SK-N-SH (cell line): Measurements from ENCODE around the gene VMP1. TPM values are rescaled to one million over a fixed set of nuclear protein-coding genes. Genes with fewer than 3 reads are reported as not detected.

Experiments used
- CTCF ChIA-PET: fragments of 300-600, 350-600 bp; formaldehyde crosslinking; extraction: SDS; loops from one replicate; lab custom pipeline; 2021; lab: Yijun Ruan, JAX
- POLR2A ChIA-PET: fragments of 350-600 bp; sonication (Branson Sonifier 250); formaldehyde crosslinking; extraction: SDS; loops from one replicate; lab custom pipeline; 2020; ENCODE audit warnings: antibody characterized with exemption, inconsistent platforms; lab: Yijun Ruan, JAX
- DNase-seq: peaks from one replicate; pipeline ENCODE4 v3.0.0; 2012
- H2AFZ ChIP-seq: fragments of 200-600 bp; sonication (generic); 2 replicates; pipeline ENCODE4 v1.8.1; 2016; ENCODE audit warnings: antibody characterized with exemption, mild to moderate bottlenecking, low read depth
- H3F3A ChIP-seq: fragments of 200-600 bp; sonication (generic); replicated peaks from 2 replicates; pipeline ENCODE3; 2016; ENCODE audit warnings: antibody characterized with exemption, mild to moderate bottlenecking; ENCODE audit not compliant: insufficient read depth
- H3K27ac ChIP-seq, 2 experiments: fragments of 200-500 bp in 1 of 2; fragments of 200-600 bp in 1 of 2; sonication (Bioruptor generic) in 1 of 2; sonication (generic), shearing (Covaris generic) in 1 of 2; 2 replicates each; pipeline versions ENCODE4 v1.5.1 to v1.6.1; 2014 to 2016; ENCODE audit warnings: low read depth in 2 of 2, inconsistent platforms in 1 of 2, low read length in 1 of 2, mild to moderate bottlenecking in 1 of 2, mixed read lengths in 1 of 2
- H3K27me3 ChIP-seq: fragments of 200-600 bp; sonication (generic), shearing (Covaris generic); 2 replicates; pipeline ENCODE4 v1.6.1; 2016; ENCODE audit warnings: mixed run types; ENCODE audit not compliant: insufficient read depth
- H3K36me3 ChIP-seq, 2 experiments: fragments of 200-500 bp in 1 of 2; fragments of 200-600 bp in 1 of 2; sonication (Bioruptor generic) in 1 of 2; sonication (generic) in 1 of 2; replicated peaks in 1 of 2; 2 replicates each; pipeline versions ENCODE3 to v1.5.1; 2014 to 2016; ENCODE audit warnings: low read length in 1 of 2, mild to moderate bottlenecking in 1 of 2; ENCODE audit not compliant: insufficient read depth in 2 of 2, control insufficient read depth in 1 of 2
- H3K4me1 ChIP-seq, 2 experiments: fragments of 200-500 bp in 1 of 2; fragments of 200-600 bp in 1 of 2; sonication (Bioruptor generic) in 1 of 2; sonication (generic), shearing (Covaris generic) in 1 of 2; 2 replicates each; pipeline versions ENCODE4 v1.5.1 to v1.6.1; 2014 to 2016; ENCODE audit warnings: low read depth in 1 of 2, low read length in 1 of 2, mixed run types in 1 of 2; ENCODE audit not compliant: insufficient read depth in 2 of 2, control insufficient read depth in 1 of 2
- H3K4me2 ChIP-seq: fragments of 200-600 bp; sonication (generic), shearing (Covaris generic); 2 replicates; pipeline ENCODE4 v1.6.1; 2017; ENCODE audit warnings: mixed run types
- H3K4me3 ChIP-seq, 2 experiments: fragments of 200-500 bp in 1 of 2; fragments of 200-600 bp in 1 of 2; sonication (Bioruptor generic) in 1 of 2; sonication (generic), shearing (Covaris generic) in 1 of 2; 2 replicates each; pipeline versions ENCODE4 v1.5.1 to v1.8.1; 2014 to 2016; ENCODE audit warnings: low read depth in 2 of 2, inconsistent platforms in 1 of 2, low read length in 1 of 2, mild to moderate bottlenecking in 1 of 2, mixed read lengths in 1 of 2, moderate library complexity in 1 of 2
- H3K79me2 ChIP-seq: fragments of 200-600 bp; sonication (generic); 2 replicates; pipeline ENCODE4 v1.8.1; 2017; ENCODE audit warnings: mild to moderate bottlenecking; ENCODE audit not compliant: insufficient read depth
- H3K9ac ChIP-seq: fragments of 200-600 bp; sonication (generic); 2 replicates; pipeline ENCODE4 v1.6.1; 2017; ENCODE audit warnings: mixed run types
- H3K9me2 ChIP-seq: fragments of 200-600 bp; sonication (generic); 2 replicates; pipeline ENCODE4 v1.6.1; 2017; ENCODE audit warnings: mixed run types
- H3K9me3 ChIP-seq: fragments of 200-600 bp; sonication (generic); 2 replicates; pipeline ENCODE4 v1.6.1; 2017; ENCODE audit warnings: mixed run types, mild to moderate bottlenecking, moderate library complexity
- H4K20me1 ChIP-seq: fragments of 200-600 bp; sonication (generic); 2 replicates; pipeline ENCODE4 v1.6.1; 2017; ENCODE audit warnings: mild to moderate bottlenecking, mixed run types; ENCODE audit not compliant: insufficient read depth
- CHD2 ChIP-seq: fragments of 150-350 bp; IDR thresholded peaks from 2 replicates; pipeline ENCODE4 v1.6.1; 2018; ENCODE audit warnings: low read length; ENCODE audit not compliant: partially characterized antibody
- ELF1 ChIP-seq: IDR thresholded peaks from 2 replicates; pipeline ENCODE4 v1.4.0; 2012
- EP300 ChIP-seq, 2 experiments: IDR thresholded peaks; 2 replicates each; pipeline versions ENCODE4 v1.4.0 to v1.6.1; 2012; ENCODE audit warnings: borderline replicate concordance in 1 of 2, low read depth in 1 of 2, low read length in 1 of 2
- FOSL2 ChIP-seq: IDR thresholded peaks from 2 replicates; pipeline ENCODE4 v1.4.0; 2012; ENCODE audit warnings: low read depth, mild to moderate bottlenecking, moderate library complexity, borderline replicate concordance
- FOXJ3 ChIP-seq: sonication (generic); formaldehyde crosslinking; IDR thresholded peaks from 2 replicates; pipeline ENCODE4 v1.5.1; 2020; ENCODE audit warnings: mild to moderate bottlenecking, missing genetic modification reagents
- FOXM1 ChIP-seq: IDR thresholded peaks from 2 replicates; pipeline ENCODE4 v1.4.0; 2012; ENCODE audit warnings: low read depth, mild to moderate bottlenecking
- GABPA ChIP-seq: IDR thresholded peaks from 2 replicates; pipeline ENCODE4 v1.4.0; 2012; ENCODE audit warnings: low read depth, mild to moderate bottlenecking
- JUND ChIP-seq: IDR thresholded peaks from 2 replicates; pipeline ENCODE4 v1.4.0; 2012
- MEF2A ChIP-seq: IDR thresholded peaks from 2 replicates; pipeline ENCODE4 v1.4.0; 2012; ENCODE audit warnings: low read depth, borderline replicate concordance
- NFIC ChIP-seq: IDR thresholded peaks from 2 replicates; pipeline ENCODE4 v1.4.0; 2012; ENCODE audit warnings: borderline replicate concordance
- NRF1 ChIP-seq: IDR thresholded peaks from 2 replicates; pipeline ENCODE4 v1.6.1; 2012; ENCODE audit warnings: low read depth, mild to moderate bottlenecking, low read length
- POLR2AphosphoS5 ChIP-seq: IDR thresholded peaks from 2 replicates; pipeline ENCODE4 v1.6.1; 2012; ENCODE audit warnings: low read depth, low read length
- RFX5 ChIP-seq: IDR thresholded peaks from 2 replicates; pipeline ENCODE4 v1.6.1; 2012; ENCODE audit warnings: mild to moderate bottlenecking, improper control_type of control experiment, low read length
- RXRA ChIP-seq: IDR thresholded peaks from 2 replicates; pipeline ENCODE4 v1.4.0; 2012; ENCODE audit warnings: low read depth, mild to moderate bottlenecking, borderline replicate concordance
- SIN3A ChIP-seq: IDR thresholded peaks from 2 replicates; pipeline ENCODE4 v1.6.1; 2012; ENCODE audit warnings: low read depth, mild to moderate bottlenecking, low read length, moderate library complexity, borderline replicate concordance
- TAF1 ChIP-seq: IDR thresholded peaks from 2 replicates; pipeline ENCODE4 v1.6.1; 2012; ENCODE audit warnings: low read depth, mild to moderate bottlenecking, low read length, moderate library complexity, borderline replicate concordance
- TCF12 ChIP-seq: IDR thresholded peaks from 2 replicates; pipeline ENCODE4 v1.4.0; 2012
- TEAD4 ChIP-seq: IDR thresholded peaks from 2 replicates; pipeline ENCODE4 v1.4.0; 2012; ENCODE audit warnings: mild to moderate bottlenecking, borderline replicate concordance; ENCODE audit not compliant: insufficient read depth
- YY1 ChIP-seq: IDR thresholded peaks from 2 replicates; pipeline ENCODE4 v1.4.0; 2012; ENCODE audit warnings: low read depth, mild to moderate bottlenecking
- WGBS: methylation state at CpG from one replicate; pipeline ENCODE4 v1.1.6; 2017; ENCODE audit warnings: low lambda C conversion rate; 5-methylcytosine and 5-hydroxymethylcytosine counted together
- polyA plus RNA-seq, 3 experiments: library from polyadenylated mRNA; depleted of rRNA; stranded (reverse); fragments of >200 nt; gene quantifications; 2 replicates each; pipeline ENCODE4 v1.2.3, GENCODE V29; 2012
- TF ChIP-seq, protein P1 (sequence below): fragments of 200-600 bp; sonication (generic); IDR thresholded peaks from 2 replicates; pipeline ENCODE4 v1.6.1; 2017; ENCODE audit warnings: antibody characterized with exemption, mild to moderate bottlenecking, moderate library complexity
- TF ChIP-seq, protein P2 (sequence below): IDR thresholded peaks from 2 replicates; pipeline ENCODE4; 2012
- TF ChIP-seq, protein P3 (sequence below): IDR thresholded peaks from 2 replicates; pipeline ENCODE4 v1.4.0; 2012; ENCODE audit warnings: low read depth, borderline replicate concordance
- TF ChIP-seq, protein P4 (sequence below): IDR thresholded peaks from 2 replicates; pipeline ENCODE4 v1.4.0; 2012; ENCODE audit warnings: low read depth

Gene VMP1
- polyA plus RNA-seq, 1 of the 3 experiments (the other 2 are of a cell fraction) = 169 TPM

DNA sequence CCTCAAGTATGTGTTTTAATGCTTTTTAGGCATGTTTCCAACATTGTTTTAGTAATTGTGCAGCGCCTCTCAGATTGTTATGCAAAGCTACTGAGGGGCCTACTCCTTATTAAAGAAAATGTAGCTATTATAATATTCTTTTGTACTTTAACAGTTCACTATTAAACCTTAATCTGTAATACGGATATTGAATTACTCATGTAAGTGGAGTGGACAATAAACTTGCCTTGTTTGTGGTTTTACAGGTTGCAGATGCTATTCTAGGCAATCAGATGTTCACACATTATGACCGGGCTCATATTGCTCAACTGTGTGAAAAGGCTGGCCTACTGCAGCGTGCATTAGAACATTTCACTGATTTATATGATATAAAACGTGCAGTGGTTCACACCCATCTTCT lies 41.2 kb upstream of the VMP1 start (continued):
- TF ChIP-seq, protein P1, sequence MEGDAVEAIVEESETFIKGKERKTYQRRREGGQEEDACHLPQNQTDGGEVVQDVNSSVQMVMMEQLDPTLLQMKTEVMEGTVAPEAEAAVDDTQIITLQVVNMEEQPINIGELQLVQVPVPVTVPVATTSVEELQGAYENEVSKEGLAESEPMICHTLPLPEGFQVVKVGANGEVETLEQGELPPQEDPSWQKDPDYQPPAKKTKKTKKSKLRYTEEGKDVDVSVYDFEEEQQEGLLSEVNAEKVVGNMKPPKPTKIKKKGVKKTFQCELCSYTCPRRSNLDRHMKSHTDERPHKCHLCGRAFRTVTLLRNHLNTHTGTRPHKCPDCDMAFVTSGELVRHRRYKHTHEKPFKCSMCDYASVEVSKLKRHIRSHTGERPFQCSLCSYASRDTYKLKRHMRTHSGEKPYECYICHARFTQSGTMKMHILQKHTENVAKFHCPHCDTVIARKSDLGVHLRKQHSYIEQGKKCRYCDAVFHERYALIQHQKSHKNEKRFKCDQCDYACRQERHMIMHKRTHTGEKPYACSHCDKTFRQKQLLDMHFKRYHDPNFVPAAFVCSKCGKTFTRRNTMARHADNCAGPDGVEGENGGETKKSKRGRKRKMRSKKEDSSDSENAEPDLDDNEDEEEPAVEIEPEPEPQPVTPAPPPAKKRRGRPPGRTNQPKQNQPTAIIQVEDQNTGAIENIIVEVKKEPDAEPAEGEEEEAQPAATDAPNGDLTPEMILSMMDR = no peak
- TF ChIP-seq POLR2AphosphoS5 = no peak

DNA sequence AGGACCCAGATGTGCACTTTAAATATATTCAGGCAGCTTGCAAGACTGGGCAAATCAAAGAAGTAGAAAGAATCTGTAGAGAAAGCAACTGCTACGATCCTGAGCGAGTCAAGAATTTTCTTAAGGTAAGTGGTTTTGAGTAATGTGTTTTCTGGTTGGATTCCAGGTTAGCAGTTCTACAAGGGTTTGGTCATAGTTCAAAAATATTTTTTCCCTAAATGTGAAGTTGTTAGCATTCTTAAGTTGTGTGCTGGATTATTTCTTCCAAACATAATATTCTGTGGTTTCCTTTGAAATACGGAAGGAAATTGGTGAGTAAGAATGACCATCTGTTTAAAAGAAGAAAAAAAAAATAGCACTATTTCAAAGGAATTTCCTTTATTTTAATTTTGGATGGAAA lies 38.6 kb upstream of the VMP1 start:
- H3K36me3 ChIP-seq = peaks cover 87 to 95% of the 10 kb centered on the region in 2 experiments
- CTCF ChIA-PET = interaction anchor here (1.4 to 2.7 kb wide), 2 partner anchors 9 to 191 kb away, joined by 3 to 13 read pairs; no protein-coding TSS in a partner anchor
- peak overlapping the region in 1 of 2 experiments; percentile 40; a peak in 2 of 4 replicates for H3K4me3 ChIP-seq
- no peak overlapping the region for H2AFZ ChIP-seq
- H3K79me2 ChIP-seq = peaks cover 88% of the 10 kb centered on the region
- DNase-seq = no peak
- H3K9ac ChIP-seq = peak overlapping the region; percentile 3; the same call in 1 of the 2 replicates
- peaks cover 55% of the 10 kb centered on the region for H4K20me1 ChIP-seq
- peaks cover 4 to 44% of the 10 kb centered on the region in 2 experiments; a peak in 3 of 4 replicates for H3K4me1 ChIP-seq
- no peaks in the 10 kb centered on the region for H3K9me2 ChIP-seq
- H3K4me2 ChIP-seq = peak overlapping the region; percentile 68
- H3K27ac ChIP-seq = peak overlapping the region; percentile 74 to 82; a peak in 3 of 4 replicates
- H3K27me3 ChIP-seq = no peaks in the 10 kb centered on the region
- H3F3A ChIP-seq = peaks cover 61% of the 10 kb centered on the region
- no peaks in the 10 kb centered on the region for H3K9me3 ChIP-seq
- WGBS = 6% methylated on average over 3 of the region's 3 CpGs
- TF ChIP-seq, protein P2, sequence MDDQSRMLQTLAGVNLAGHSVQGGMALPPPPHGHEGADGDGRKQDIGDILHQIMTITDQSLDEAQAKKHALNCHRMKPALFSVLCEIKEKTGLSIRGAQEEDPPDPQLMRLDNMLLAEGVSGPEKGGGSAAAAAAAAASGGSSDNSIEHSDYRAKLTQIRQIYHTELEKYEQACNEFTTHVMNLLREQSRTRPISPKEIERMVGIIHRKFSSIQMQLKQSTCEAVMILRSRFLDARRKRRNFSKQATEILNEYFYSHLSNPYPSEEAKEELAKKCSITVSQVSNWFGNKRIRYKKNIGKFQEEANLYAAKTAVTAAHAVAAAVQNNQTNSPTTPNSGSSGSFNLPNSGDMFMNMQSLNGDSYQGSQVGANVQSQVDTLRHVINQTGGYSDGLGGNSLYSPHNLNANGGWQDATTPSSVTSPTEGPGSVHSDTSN = peak; percentile 75
- peak; percentile 82; the same call in 1 of the 2 replicates for TF ChIP-seq POLR2AphosphoS5
- TF ChIP-seq ELF1 = peak; percentile 36; the same call in 1 of the 2 replicates
- no peak for TF ChIP-seq NRF1
- no peak for TF ChIP-seq CHD2
- TF ChIP-seq FOXM1 = peak; percentile 79; the same call in 1 of the 2 replicates
- TF ChIP-seq FOXJ3 = no peak
- TF ChIP-seq RFX5 = no peak
- peak; percentile 95 for TF ChIP-seq TEAD4
- TF ChIP-seq GABPA = no peak
- TF ChIP-seq MEF2A = peak; percentile 94
- peak in 1 of 2 experiments; percentile 88; a peak in 2 of 4 replicates for TF ChIP-seq EP300 (IDR thresholded peaks at IDR 0.05; ENCODE audit: borderline replicate concordance in 1 of 2, low read depth in 1 of 2, low read length in 1 of 2)
- TF ChIP-seq SIN3A = peak; percentile 39; the same call in 1 of the 2 replicates
- TF ChIP-seq YY1 = 0 out of 2 replicates have a peak, but pooled peaks have one; percentile 5
- TF ChIP-seq FOSL2 = peak; percentile 90
- TF ChIP-seq RXRA = peak; percentile 71; the same call in 1 of the 2 replicates
- TF ChIP-seq, protein P3, sequence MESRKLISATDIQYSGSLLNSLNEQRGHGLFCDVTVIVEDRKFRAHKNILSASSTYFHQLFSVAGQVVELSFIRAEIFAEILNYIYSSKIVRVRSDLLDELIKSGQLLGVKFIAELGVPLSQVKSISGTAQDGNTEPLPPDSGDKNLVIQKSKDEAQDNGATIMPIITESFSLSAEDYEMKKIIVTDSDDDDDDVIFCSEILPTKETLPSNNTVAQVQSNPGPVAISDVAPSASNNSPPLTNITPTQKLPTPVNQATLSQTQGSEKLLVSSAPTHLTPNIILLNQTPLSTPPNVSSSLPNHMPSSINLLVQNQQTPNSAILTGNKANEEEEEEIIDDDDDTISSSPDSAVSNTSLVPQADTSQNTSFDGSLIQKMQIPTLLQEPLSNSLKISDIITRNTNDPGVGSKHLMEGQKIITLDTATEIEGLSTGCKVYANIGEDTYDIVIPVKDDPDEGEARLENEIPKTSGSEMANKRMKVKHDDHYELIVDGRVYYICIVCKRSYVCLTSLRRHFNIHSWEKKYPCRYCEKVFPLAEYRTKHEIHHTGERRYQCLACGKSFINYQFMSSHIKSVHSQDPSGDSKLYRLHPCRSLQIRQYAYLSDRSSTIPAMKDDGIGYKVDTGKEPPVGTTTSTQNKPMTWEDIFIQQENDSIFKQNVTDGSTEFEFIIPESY = peak; percentile 83; the same call in 1 of the 2 replicates
- TF ChIP-seq JUND = peak; percentile 89
- peak; percentile 90 for TF ChIP-seq NFIC
- TF ChIP-seq, protein P4, sequence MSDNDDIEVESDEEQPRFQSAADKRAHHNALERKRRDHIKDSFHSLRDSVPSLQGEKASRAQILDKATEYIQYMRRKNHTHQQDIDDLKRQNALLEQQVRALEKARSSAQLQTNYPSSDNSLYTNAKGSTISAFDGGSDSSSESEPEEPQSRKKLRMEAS = 0 out of 2 replicates have a peak, but pooled peaks have one; percentile 38
- TF ChIP-seq TAF1 = 0 out of 2 replicates have a peak, but pooled peaks have one; percentile 15
- peak; percentile 98 for TF ChIP-seq TCF12
- TF ChIP-seq, all 33 proteins: peak for 17
- POLR2A ChIA-PET = no interaction called here
